ENCODE measurements around the gene SACM1L.

GRCh38 chr3:45705839-45706808, 16.9 kb downstream of the SACM1L start:
- TF ChIP-seq CTCF (conservative IDR thresholded peaks at IDR 0.05; ENCODE audit: low read depth, low read length): no peak
- no peak for TF ChIP-seq EZH2 (IDR thresholded peaks at IDR 0.05; ENCODE audit: low read length, unreplicated experiment)
- no peak for TF ChIP-seq EZH2phosphoT487 (IDR thresholded peaks at IDR 0.05; ENCODE audit: borderline replicate concordance, low read length)
